Mesendoderm (in vitro differentiated cells): ENCODE measurements around the gene AP2A2.

ENCODE experiments used
- DNase-seq: peaks from one replicate; pipeline ENCODE4 v3.0.0; 2013
- H2AK5ac ChIP-seq: 2 replicates; pipeline ENCODE4 v1.6.1; 2013; ENCODE audit warnings: low read length, inconsistent platforms
- H2BK120ac ChIP-seq: 2 replicates; pipeline ENCODE4 v1.6.1; 2013; ENCODE audit warnings: low read depth, mild to moderate bottlenecking, low read length, moderate library complexity, mixed read lengths
- H2BK15ac ChIP-seq: replicated peaks from 2 replicates; pipeline ENCODE4 v1.6.1; 2013; ENCODE audit warnings: low read depth, mild to moderate bottlenecking, moderate library complexity
- H2BK5ac ChIP-seq: 2 replicates; pipeline ENCODE4 v1.6.1; 2013; ENCODE audit warnings: low read length, inconsistent platforms
- H3K18ac ChIP-seq: 2 replicates; pipeline ENCODE4 v1.6.1; 2013; ENCODE audit warnings: mild to moderate bottlenecking, low read length, mixed read lengths
- H3K23ac ChIP-seq: one replicate; pipeline ENCODE4 v1.6.1; 2013; ENCODE audit warnings: low read length
- H3K27ac ChIP-seq: 2 replicates; pipeline ENCODE4 v1.5.1; 2013; ENCODE audit warnings: low read depth, mild to moderate bottlenecking, inconsistent platforms, low read length, moderate library complexity
- H3K27me3 ChIP-seq: 2 replicates; pipeline ENCODE4 v1.6.1; 2013; ENCODE audit warnings: low read length, control low read depth, mild to moderate bottlenecking, inconsistent platforms; ENCODE audit not compliant: insufficient read depth, poor library complexity
- H3K36me3 ChIP-seq: 2 replicates; pipeline ENCODE4 v1.6.1; 2013; ENCODE audit warnings: low read length, inconsistent platforms; ENCODE audit not compliant: control insufficient read depth, insufficient read depth
- H3K4ac ChIP-seq: one replicate; pipeline ENCODE4 v1.6.1; 2013; ENCODE audit warnings: low read depth, mild to moderate bottlenecking, low read length, moderate library complexity
- H3K4me1 ChIP-seq: 2 replicates; pipeline ENCODE4 v1.6.1; 2013; ENCODE audit warnings: low read depth, low read length, inconsistent platforms; ENCODE audit not compliant: control insufficient read depth
- H3K4me2 ChIP-seq: 2 replicates; pipeline ENCODE4 v1.6.1; 2013; ENCODE audit warnings: low read length
- H3K4me3 ChIP-seq: 2 replicates; pipeline ENCODE4 v1.5.1; 2013; ENCODE audit warnings: mild to moderate bottlenecking, low read length
- H3K56ac ChIP-seq: one replicate; pipeline ENCODE4 v1.6.1; 2013; ENCODE audit warnings: low read length
- H3K79me1 ChIP-seq: 2 replicates; pipeline ENCODE4 v1.6.1; 2013; ENCODE audit warnings: low read length, inconsistent platforms
- H3K79me2 ChIP-seq: 2 replicates; pipeline ENCODE4 v1.6.1; 2013; ENCODE audit warnings: mild to moderate bottlenecking, low read length; ENCODE audit not compliant: control insufficient read depth, insufficient read depth
- H3K9ac ChIP-seq: 2 replicates; pipeline ENCODE4 v1.6.1; 2013; ENCODE audit warnings: low read length, inconsistent platforms
- H4K5ac ChIP-seq: one replicate; pipeline ENCODE4 v1.6.1; 2013; ENCODE audit warnings: low read length
- H4K8ac ChIP-seq: one replicate; pipeline ENCODE4 v1.6.1; 2013; ENCODE audit warnings: low read depth, mild to moderate bottlenecking, control low read depth, low read length, moderate library complexity
- WGBS: extraction: QIAGEN DNeasy Blood & Tissue Kit; methylation state at CpG from one replicate; pipeline ENCODE4 v1.1.7; 2013; ENCODE audit warnings: low lambda C conversion rate, missing lambda C conversion rate; ENCODE audit not compliant: insufficient coverage; ENCODE audit errors: extremely low coverage; 5-methylcytosine and 5-hydroxymethylcytosine counted together

Gene AP2A2

DNA sequence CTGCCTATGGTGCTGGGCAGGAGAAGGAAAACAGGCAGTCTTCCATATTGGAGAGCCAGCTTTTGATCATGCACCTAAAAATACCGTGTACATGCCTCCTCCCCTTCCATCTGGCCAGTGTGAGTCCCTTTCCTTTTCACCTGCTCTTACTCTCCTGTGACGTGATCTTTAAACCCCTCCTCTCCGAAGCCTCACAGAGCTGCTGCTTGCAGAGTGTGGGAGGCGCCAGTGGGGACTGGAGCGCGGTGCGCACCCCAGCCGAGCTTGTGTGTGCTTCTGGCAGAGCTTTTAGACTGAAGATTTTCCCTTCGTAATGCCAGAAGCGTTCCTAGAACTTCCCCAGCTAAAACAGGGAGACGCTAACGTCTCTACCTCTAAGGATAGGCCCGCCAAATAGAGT, 81.1 kb downstream of the AP2A2 start:
- no peak for DNase-seq
- Histone ChIP-seq H4K8ac (no peak overlapping the region), H3K79me2 (no peaks in the 10 kb centered on the region), H2AK5ac (no peak overlapping the region), H3K9ac (no peak overlapping the region), H4K5ac (no peak overlapping the region), H3K27ac (no peak overlapping the region), H3K23ac (no peak overlapping the region), H3K27me3 (no peaks in the 10 kb centered on the region), H3K4ac (no peak overlapping the region), H3K79me1 (peaks cover 1% of the 10 kb centered on the region), H2BK15ac (no peak overlapping the region), H3K4me2 (no peak overlapping the region), H3K4me1 (no peaks in the 10 kb centered on the region), H3K36me3 (peaks cover 13% of the 10 kb centered on the region), H2BK120ac (no peak overlapping the region), H3K56ac (no peak overlapping the region), H2BK5ac (no peak overlapping the region), H3K4me3 (no peak overlapping the region), H3K18ac (no peak overlapping the region)
- WGBS = no CpG with 5 or more reads among the region's 13 CpGs

GRCh38 chr11:1007279-1007678, 81.6 kb downstream of the AP2A2 start:
- H3K4ac ChIP-seq = no peak overlapping the region
- no peak overlapping the region for H4K8ac ChIP-seq
- H3K27me3 ChIP-seq = no peaks in the 10 kb centered on the region
- no peak overlapping the region for H3K4me3 ChIP-seq
- no peak overlapping the region for H3K56ac ChIP-seq
- no peaks in the 10 kb centered on the region for H3K79me1 ChIP-seq
- H3K4me2 ChIP-seq = no peak overlapping the region
- H3K9ac ChIP-seq = no peak overlapping the region
- no peak overlapping the region for H4K5ac ChIP-seq
- H3K36me3 ChIP-seq = peaks cover 14% of the 10 kb centered on the region
- no peaks in the 10 kb centered on the region for H3K4me1 ChIP-seq
- WGBS = no CpG with 5 or more reads among the region's 10 CpGs
- H2BK15ac ChIP-seq = no peak overlapping the region
- no peak overlapping the region for H3K18ac ChIP-seq
- no peak overlapping the region for H3K23ac ChIP-seq
- H3K79me2 ChIP-seq = no peaks in the 10 kb centered on the region
- no peak overlapping the region for H2AK5ac ChIP-seq
- no peak for DNase-seq
- H2BK5ac ChIP-seq = no peak overlapping the region
- no peak overlapping the region for H3K27ac ChIP-seq
- H2BK120ac ChIP-seq = no peak overlapping the region

GRCh38 chr11:1008001-1008802, 82.5 kb downstream of the AP2A2 start:
- H3K9ac ChIP-seq = no peak overlapping the region
- H2BK120ac ChIP-seq = no peak overlapping the region
- no peak overlapping the region for H2BK5ac ChIP-seq
- peaks cover 14% of the 10 kb centered on the region for H3K36me3 ChIP-seq
- no peak overlapping the region for H3K23ac ChIP-seq
- H4K8ac ChIP-seq = no peak overlapping the region
- no peak overlapping the region for H3K18ac ChIP-seq
- H2BK15ac ChIP-seq = no peak overlapping the region
- H3K27me3 ChIP-seq = no peaks in the 10 kb centered on the region
- H3K79me1 ChIP-seq = no peaks in the 10 kb centered on the region
- no peak for DNase-seq
- H3K56ac ChIP-seq = no peak overlapping the region
- H3K4me1 ChIP-seq = no peaks in the 10 kb centered on the region
- WGBS = no CpG with 5 or more reads among the region's 38 CpGs
- H3K4me2 ChIP-seq = no peak overlapping the region
- H4K5ac ChIP-seq = no peak overlapping the region
- H3K79me2 ChIP-seq = no peaks in the 10 kb centered on the region
- no peak overlapping the region for H2AK5ac ChIP-seq
- H3K4ac ChIP-seq = no peak overlapping the region
- H3K4me3 ChIP-seq = no peak overlapping the region
- H3K27ac ChIP-seq = no peak overlapping the region

GRCh38 chr11:1008803-1009145, 83.1 kb downstream of the AP2A2 start:
- no peaks in the 10 kb centered on the region for H3K79me2 ChIP-seq
- DNase-seq = no peak
- H3K4me1 ChIP-seq = no peaks in the 10 kb centered on the region
- H3K27me3 ChIP-seq = no peaks in the 10 kb centered on the region
- H3K4ac ChIP-seq = no peak overlapping the region
- no peak overlapping the region for H3K23ac ChIP-seq
- H4K5ac ChIP-seq = no peak overlapping the region
- no peak overlapping the region for H3K56ac ChIP-seq
- H3K18ac ChIP-seq = no peak overlapping the region
- no peak overlapping the region for H3K9ac ChIP-seq
- no peak overlapping the region for H3K4me3 ChIP-seq
- H3K36me3 ChIP-seq = peaks cover 14% of the 10 kb centered on the region
- no peak overlapping the region for H4K8ac ChIP-seq
- H2BK5ac ChIP-seq = no peak overlapping the region
- no peak overlapping the region for H2AK5ac ChIP-seq
- no peak overlapping the region for H3K27ac ChIP-seq
- no peak overlapping the region for H2BK15ac ChIP-seq
- WGBS = no CpG with 5 or more reads among the region's 11 CpGs
- no peak overlapping the region for H2BK120ac ChIP-seq
- H3K79me1 ChIP-seq = no peaks in the 10 kb centered on the region
- H3K4me2 ChIP-seq = no peak overlapping the region

DNA sequence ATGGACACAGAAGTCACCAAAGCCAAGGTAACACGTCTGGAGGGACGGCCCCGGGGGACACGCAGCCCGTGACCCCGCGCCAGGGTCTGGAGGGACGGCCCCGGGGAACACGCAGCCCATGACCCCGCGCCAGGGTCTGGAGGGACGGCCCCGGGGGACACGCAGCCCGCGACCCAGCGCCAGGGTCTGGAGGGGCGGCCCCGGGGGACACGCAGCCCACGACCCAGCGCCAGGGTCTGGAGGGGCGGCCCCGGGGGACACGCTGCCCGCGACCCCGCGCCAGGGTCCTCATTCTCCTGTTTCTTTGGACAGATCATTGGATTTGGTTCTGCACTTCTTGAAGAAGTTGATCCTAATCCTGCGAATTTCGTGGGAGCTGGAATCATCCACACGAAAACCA, 83.7 kb downstream of the AP2A2 start:
- Histone ChIP-seq H4K5ac (no peak overlapping the region), H2BK15ac (no peak overlapping the region), H2AK5ac (no peak overlapping the region), H3K4me2 (no peak overlapping the region), H3K79me2 (no peaks in the 10 kb centered on the region), H3K4me3 (no peak overlapping the region), H3K27me3 (no peaks in the 10 kb centered on the region), H3K27ac (no peak overlapping the region), H4K8ac (no peak overlapping the region), H3K79me1 (no peaks in the 10 kb centered on the region), H3K9ac (no peak overlapping the region), H3K18ac (no peak overlapping the region), H3K4ac (no peak overlapping the region), H3K4me1 (no peaks in the 10 kb centered on the region), H3K23ac (no peak overlapping the region), H2BK120ac (no peak overlapping the region), H3K36me3 (peaks cover 14% of the 10 kb centered on the region), H2BK5ac (no peak overlapping the region), H3K56ac (no peak overlapping the region)
- no CpG with 5 or more reads among the region's 33 CpGs for WGBS
- DNase-seq = no peak

GRCh38 chr11:1009991-1010390, 84.3 kb downstream of the AP2A2 start:
- H3K4me2 ChIP-seq = no peak overlapping the region
- no peak overlapping the region for H2BK15ac ChIP-seq
- H3K79me2 ChIP-seq = no peaks in the 10 kb centered on the region
- H3K23ac ChIP-seq = no peak overlapping the region
- H2AK5ac ChIP-seq = no peak overlapping the region
- no peak for DNase-seq
- WGBS = no CpG with 5 or more reads among the region's 17 CpGs
- H3K79me1 ChIP-seq = no peaks in the 10 kb centered on the region
- H3K4me1 ChIP-seq = no peaks in the 10 kb centered on the region
- no peak overlapping the region for H4K8ac ChIP-seq
- H3K18ac ChIP-seq = no peak overlapping the region
- H4K5ac ChIP-seq = no peak overlapping the region
- no peak overlapping the region for H3K4me3 ChIP-seq
- no peak overlapping the region for H3K27ac ChIP-seq
- no peak overlapping the region for H2BK120ac ChIP-seq
- H2BK5ac ChIP-seq = no peak overlapping the region
- H3K27me3 ChIP-seq = no peaks in the 10 kb centered on the region
- no peak overlapping the region for H3K56ac ChIP-seq
- H3K9ac ChIP-seq = no peak overlapping the region
- H3K36me3 ChIP-seq = peaks cover 14% of the 10 kb centered on the region
- no peak overlapping the region for H3K4ac ChIP-seq
